HepG2 (cell line): ENCODE data around the gene MAPK1. TPM values are rescaled to one million over a fixed set of nuclear protein-coding genes. Genes with fewer than 3 reads are reported as not detected.

ENCODE experiments used
- ATAC-seq: fragments of 200-7000 bp; cut with Tn5 transposase; 3 replicates; pipeline ENCODE4 v1.9.1; 2020; ENCODE audit warnings: mild to moderate bottlenecking, moderate library complexity
- BruUV-seq: library from RNA; stranded (reverse); fragments of 400-500 nt; replicated peaks from 2 replicates; lab custom pipeline; 2021; lab: Mats Ljungman, UMichigan
- CTCF ChIA-PET: fragments of 300-600 bp; formaldehyde crosslinking; extraction: SDS; loops from one replicate; lab custom pipeline; 2021; ENCODE audit warnings: low total read pairs, inconsistent platforms, low intra/inter-chr PET ratio; lab: Yijun Ruan, JAX
- POLR2A ChIA-PET: fragments of 350-600 bp; sonication (Branson Sonifier 250); formaldehyde crosslinking; loops from one replicate; lab custom pipeline; 2020; ENCODE audit warnings: antibody characterized with exemption, inconsistent platforms; lab: Yijun Ruan, JAX
- DNase-seq: peaks from one replicate; pipeline ENCODE4 v3.0.0-alpha.2; 2015; ENCODE audit warnings: low spot score
- FAIRE-seq: peaks from 3 replicates; lab custom pipeline; 2011; peaks lifted over from hg19 to GRCh38; lab: Jason Lieb, UNC
- H2AFZ ChIP-seq: one replicate; pipeline ENCODE4 v1.6.1; 2011; ENCODE audit warnings: low read length, inconsistent platforms
- H3K27ac ChIP-seq: fragments of 300-600 bp; 3 replicates; pipeline ENCODE4 v1.8.0; 2011; ENCODE audit warnings: mixed run types, mild to moderate bottlenecking, mixed read lengths, low read length, inconsistent platforms; ENCODE audit not compliant: insufficient read depth; ENCODE audit errors: extremely low read length
- H3K27me3 ChIP-seq, 2 experiments: fragments of 200-600 bp in 1 of 2; 2 replicates in 1 of 2; 3 replicates in 1 of 2; pipeline versions ENCODE4 v1.6.0 to v1.8.0; 2011; ENCODE audit warnings: low read length in 2 of 2, mild to moderate bottlenecking in 2 of 2, moderate library complexity in 2 of 2, inconsistent platforms in 1 of 2; ENCODE audit not compliant: insufficient read depth in 2 of 2, control insufficient read depth in 1 of 2
- H3K36me3 ChIP-seq, 2 experiments: fragments of 200-600 bp in 1 of 2; replicated peaks in 1 of 2; 2 replicates in 1 of 2; 3 replicates in 1 of 2; pipeline versions ENCODE4 v1.5.1 to v1.8.0; 2011; ENCODE audit warnings: low read length in 2 of 2, inconsistent platforms in 1 of 2; ENCODE audit not compliant: insufficient read depth in 2 of 2, control insufficient read depth in 1 of 2
- H3K4me1 ChIP-seq: 2 replicates; pipeline ENCODE4 v1.5.1; 2012; ENCODE audit warnings: low read length, inconsistent platforms; ENCODE audit not compliant: insufficient read depth
- H3K4me2 ChIP-seq: 2 replicates; pipeline ENCODE4 v1.6.0; 2011; ENCODE audit warnings: low read depth, low read length, inconsistent platforms
- H3K4me3 ChIP-seq, 3 experiments: fragments of 200-600 bp in 1 of 3; sonication (generic), shearing (Covaris generic) in 1 of 3; replicated peaks in 1 of 3; 2 replicates each; pipeline ENCODE4 v1.5.1; 2011 to 2016; ENCODE audit warnings: low read length in 3 of 3, inconsistent platforms in 2 of 3, low read depth in 2 of 3, mild to moderate bottlenecking in 2 of 3, control low read depth in 1 of 3, mixed read lengths in 1 of 3; ENCODE audit not compliant: insufficient read depth in 1 of 3
- H3K79me2 ChIP-seq: one replicate; pipeline ENCODE4 v1.6.1; 2011; ENCODE audit warnings: low read length, inconsistent platforms; ENCODE audit not compliant: insufficient read depth
- H3K9ac ChIP-seq: 2 replicates; pipeline ENCODE4 v1.6.0; 2011; ENCODE audit warnings: mild to moderate bottlenecking, low read depth, low read length, inconsistent platforms; ENCODE audit not compliant: insufficient read depth
- H3K9me3 ChIP-seq: 2 replicates; pipeline ENCODE4 v1.5.1; 2012; ENCODE audit warnings: mild to moderate bottlenecking, low read length
- H4K20me1 ChIP-seq: 2 replicates; pipeline ENCODE4 v1.6.0; 2011; ENCODE audit warnings: inconsistent platforms, mild to moderate bottlenecking, low read length, moderate library complexity; ENCODE audit not compliant: insufficient read depth
- GTF2F1 ChIP-seq: fragments of 150-350 bp; IDR thresholded peaks from 2 replicates; pipeline ENCODE4 v1.6.1; 2014; ENCODE audit warnings: low read length
- KDM5B ChIP-seq: sonication (generic); formaldehyde crosslinking; IDR thresholded peaks from 2 replicates; pipeline ENCODE4 v1.4.0; 2020; ENCODE audit warnings: missing genetic modification reagents, mild to moderate bottlenecking, borderline replicate concordance
- ONECUT2 ChIP-seq: sonication (generic); formaldehyde crosslinking; IDR thresholded peaks from 2 replicates; pipeline ENCODE4 v1.4.0; 2020; ENCODE audit warnings: missing genetic modification reagents
- RBM22 ChIP-seq: fragments of 200-400 bp; formaldehyde crosslinking; optimal IDR thresholded peaks from 2 replicates; pipeline ENCODE3; 2017; ENCODE audit warnings: mild to moderate bottlenecking, low read length, moderate library complexity
- ZNF251 ChIP-seq: sonication (generic); formaldehyde crosslinking; IDR thresholded peaks from 2 replicates; pipeline ENCODE4 v1.9.0; 2021; ENCODE audit warnings: mild to moderate bottlenecking, missing genetic modification reagents
- ZNF724P ChIP-seq: sonication (generic); formaldehyde crosslinking; IDR thresholded peaks from 2 replicates; pipeline ENCODE4 v1.8.0; 2022; ENCODE audit warnings: missing genetic modification reagents, borderline replicate concordance
- WGBS: methylation state at CpG from one replicate; pipeline ENCODE4 v1.1.6; 2017; ENCODE audit warnings: low lambda C conversion rate; 5-methylcytosine and 5-hydroxymethylcytosine counted together
- in situ Hi-C: cut with HindIII; loops from 2 replicates; pipeline ENCODE4 v1.10.0; 2017; ENCODE audit warnings: low pct_unique_long_range_greater_than_20kb; ENCODE audit not compliant: extremely low pct_ligation_motif_present
- intact Hi-C: fragments of 100-400 bp; cut with micrococcal nuclease; formaldehyde crosslinking; loops from one replicate; pipeline ENCODE4 v1.10.0; 2022; ENCODE audit not compliant: unreplicated experiment
- polyA plus RNA-seq, 8 experiments: library from polyadenylated mRNA; depleted of rRNA in 3 of 8; stranded (reverse) in 7 of 8; unstranded in 1 of 8; fragments of >200 nt; fragmentation: Illumina TruSeq in 4 of 8; extraction: Trizol in 4 of 8; gene quantifications; 2 replicates each; pipeline versions ENCODE4 v1.2.1 to v1.2.3, GENCODE V29; 2011 to 2016; ENCODE audit warnings: low read depth in 4 of 8, missing spikeins in 1 of 8, mixed read lengths in 1 of 8; ENCODE audit not compliant: insufficient read depth in 1 of 8
- total RNA-seq, 5 experiments: library from RNA; depleted of rRNA; stranded (reverse); fragments of >200 nt; fragmentation: Illumina TruSeq; extraction: Trizol; gene quantifications; 2 replicates each; pipeline ENCODE4 v1.2.3, GENCODE V29; 2016; ENCODE audit warnings: low read depth in 1 of 5
- TF ChIP-seq, protein P1 (sequence below): sonication (generic); IDR thresholded peaks from 2 replicates; pipeline ENCODE4 v1.6.1; 2016; ENCODE audit warnings: low read depth, borderline replicate concordance

The MAPK1 gene
- total and polyA plus RNA-seq, 2 of the 13 experiments (the other 11 are each of a cell fraction or from before 2014, with no cell fraction given): 107 to 114 TPM

DNA sequence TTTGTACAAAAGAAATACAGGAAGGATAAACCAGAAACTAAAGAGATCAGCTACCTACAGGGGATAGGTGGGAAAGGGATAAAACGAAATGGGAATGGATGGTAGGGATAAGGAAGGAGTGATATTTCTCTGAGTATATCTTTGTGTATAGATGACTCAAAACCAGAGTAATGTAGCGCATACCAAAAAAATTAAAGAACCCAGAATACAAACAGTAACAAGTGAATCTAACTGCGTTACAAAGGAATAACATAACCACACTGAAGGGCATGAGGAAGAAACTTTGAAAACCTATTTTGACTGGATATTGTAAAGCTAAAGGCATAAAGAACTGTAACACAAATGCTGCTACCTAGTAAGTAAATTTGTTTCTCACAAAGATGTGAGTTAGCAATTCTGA, 37.9 kb downstream of the MAPK1 start:
- no TSS peak for BruUV-seq
- Histone ChIP-seq H3K4me1 (peaks cover 5% of the 10 kb centered on the region), H2AFZ (no peak overlapping the region), H3K79me2 (peaks cover 91% of the 10 kb centered on the region), H3K27ac (no peak overlapping the region), H3K4me2 (no peak overlapping the region), H3K36me3 (peaks cover 0 to 13% of the 10 kb centered on the region in 2 experiments; a peak in 1 of 5 replicates), H3K4me3 (no peak overlapping the region), H3K9me3 (no peaks in the 10 kb centered on the region), H4K20me1 (peaks cover 59% of the 10 kb centered on the region), H3K27me3 (no peaks in the 10 kb centered on the region), H3K9ac (no peak overlapping the region)
- no peak for ATAC-seq
- no peak for DNase-seq
- POLR2A ChIA-PET: no interaction called here
- WGBS: 97% methylated on average over 3 of the region's 3 CpGs
- in situ Hi-C loops: no loop called here
- TF ChIP-seq, protein P1, sequence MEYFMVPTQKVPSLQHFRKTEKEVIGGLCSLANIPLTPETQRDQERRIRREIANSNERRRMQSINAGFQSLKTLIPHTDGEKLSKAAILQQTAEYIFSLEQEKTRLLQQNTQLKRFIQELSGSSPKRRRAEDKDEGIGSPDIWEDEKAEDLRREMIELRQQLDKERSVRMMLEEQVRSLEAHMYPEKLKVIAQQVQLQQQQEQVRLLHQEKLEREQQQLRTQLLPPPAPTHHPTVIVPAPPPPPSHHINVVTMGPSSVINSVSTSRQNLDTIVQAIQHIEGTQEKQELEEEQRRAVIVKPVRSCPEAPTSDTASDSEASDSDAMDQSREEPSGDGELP: no peak
- no peak for TF ChIP-seq KDM5B (CRISPR knock-in tag)
- no peak for TF ChIP-seq ZNF724P (CRISPR knock-in tag)
- TF ChIP-seq ONECUT2 (CRISPR knock-in tag): no peak
- no peak for TF ChIP-seq GTF2F1
- CTCF ChIA-PET: no interaction called here
- intact Hi-C loops: no loop called here
- no peak for FAIRE-seq

DNA sequence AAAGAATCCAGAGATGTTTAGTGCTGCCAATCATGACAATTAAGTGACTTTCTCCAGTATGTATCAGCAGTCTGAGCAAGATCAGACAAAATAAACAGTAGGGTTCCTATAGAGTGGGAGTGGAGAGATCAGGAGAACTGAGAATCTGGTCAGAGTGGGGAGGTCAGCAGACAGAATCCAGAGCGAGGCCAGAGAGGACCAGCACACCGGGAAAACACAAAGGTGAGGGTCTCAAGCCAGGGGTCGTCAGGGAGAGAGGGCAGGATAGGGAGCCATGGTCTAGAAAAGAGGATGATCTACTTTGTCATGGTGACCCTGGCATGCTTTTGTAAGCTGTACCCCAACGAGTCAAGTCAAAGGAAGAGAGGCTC, 39.2 kb downstream of the MAPK1 start:
- Histone ChIP-seq H3K9ac (no peak overlapping the region), H3K36me3 (peaks cover 0 to 13% of the 10 kb centered on the region in 2 experiments; a peak in 1 of 5 replicates), H3K79me2 (peaks cover 96% of the 10 kb centered on the region), H3K4me3 (no peak overlapping the region), H3K4me1 (peaks cover 10% of the 10 kb centered on the region), H3K27me3 (no peaks in the 10 kb centered on the region), H4K20me1 (peaks cover 66% of the 10 kb centered on the region), H3K4me2 (no peak overlapping the region), H2AFZ (no peak overlapping the region), H3K9me3 (no peaks in the 10 kb centered on the region), H3K27ac (no peak overlapping the region)
- DNase-seq (no peak), FAIRE-seq (no peak), ATAC-seq (no peak)
- POLR2A ChIA-PET: no interaction called here
- intact Hi-C loops: no loop called here
- WGBS: 88% methylated on average over 4 of the region's 4 CpGs
- CTCF ChIA-PET: no interaction called here
- no peak for TF ChIP-seq ZNF251 (CRISPR knock-in tag)
- TF ChIP-seq RBM22: peak; percentile 42
- in situ Hi-C loops: no loop called here
- no TSS peak for BruUV-seq
